K562 (cell line): ENCODE results near the gene CSTPP1. TPM values are rescaled to one million over a fixed set of nuclear protein-coding genes. Genes with fewer than 3 reads are reported as not detected.

Experiments
- ATAC-seq: fragments of 200-7000 bp; cut with Tn5 transposase; 3 replicates; pipeline ENCODE4 v1.9.1; 2020; ENCODE audit warnings: moderate library complexity
- BruUV-seq: library from RNA; stranded (reverse); fragments of 400-500 nt; replicated peaks from 2 replicates; lab custom pipeline; 2021; lab: Mats Ljungman, UMichigan
- CTCF ChIA-PET: fragments of 300-600 bp; formaldehyde crosslinking; extraction: SDS; loops from one replicate; lab custom pipeline; 2021; ENCODE audit warnings: low intra/inter-chr PET ratio; lab: Yijun Ruan, JAX
- POLR2A ChIA-PET: fragments of 300-600, 350-650 bp; sonication (Branson Sonifier 250); formaldehyde crosslinking; extraction: SDS; loops from one replicate; lab custom pipeline; 2021; ENCODE audit warnings: antibody characterized with exemption, inconsistent platforms; lab: Yijun Ruan, JAX
- DNase-seq, 4 experiments: peaks; one replicate each; pipeline versions ENCODE4 v3.0.0 to v3.0.0-alpha.2; 2011 to 2018; ENCODE audit warnings: low spot score in 3 of 4, mixed read lengths in 3 of 4; ENCODE audit errors: extremely low read depth in 1 of 4
- FAIRE-seq: peaks from 2 replicates; lab custom pipeline; 2011; peaks lifted over from hg19 to GRCh38; lab: Jason Lieb, UNC
- H2AFZ ChIP-seq: 2 replicates; pipeline ENCODE4 v1.6.0; 2011; ENCODE audit warnings: low read depth, low read length, control low read depth, inconsistent platforms
- H3K27ac ChIP-seq: fragments of 200-600 bp; 3 replicates; pipeline ENCODE4 v1.8.0; 2011; ENCODE audit warnings: low read depth, mild to moderate bottlenecking, control low read depth, inconsistent platforms, low read length, moderate library complexity, mixed read lengths; ENCODE audit errors: extremely low read depth
- H3K27me3 ChIP-seq, 2 experiments: fragments of 300-600 bp in 1 of 2; 2 replicates in 1 of 2; 3 replicates in 1 of 2; pipeline versions ENCODE4 v1.6.0 to v1.8.0; 2011; ENCODE audit warnings: inconsistent platforms in 2 of 2, low read length in 2 of 2, mild to moderate bottlenecking in 1 of 2, mixed read lengths in 1 of 2, moderate library complexity in 1 of 2; ENCODE audit not compliant: control insufficient read depth in 2 of 2, insufficient read depth in 2 of 2
- H3K36me3 ChIP-seq: fragments of 300-600 bp; 3 replicates; pipeline ENCODE4 v1.8.0; 2011; ENCODE audit warnings: mild to moderate bottlenecking, low read length, inconsistent platforms; ENCODE audit not compliant: control insufficient read depth, insufficient read depth
- H3K4me1 ChIP-seq, 2 experiments: fragments of 200-600 bp in 1 of 2; replicated peaks in 1 of 2; 2 replicates in 1 of 2; 3 replicates in 1 of 2; pipeline versions ENCODE4 v1.5.1 to v1.8.0; 2011; ENCODE audit warnings: inconsistent platforms in 2 of 2, low read length in 2 of 2, mild to moderate bottlenecking in 1 of 2, mixed read lengths in 1 of 2, moderate library complexity in 1 of 2; ENCODE audit not compliant: control insufficient read depth in 2 of 2, insufficient read depth in 2 of 2
- H3K4me2 ChIP-seq: 2 replicates; pipeline ENCODE4 v1.6.1; 2011; ENCODE audit warnings: low read length, control low read depth, inconsistent platforms, mixed read lengths; ENCODE audit not compliant: insufficient read depth
- H3K4me3 ChIP-seq: fragments of 200-600 bp; sonication (generic), shearing (Covaris generic); 2 replicates; pipeline ENCODE4 v1.5.1; 2016; ENCODE audit warnings: control low read depth, inconsistent platforms
- H3K79me2 ChIP-seq: fragments of 200-600 bp; 3 replicates; pipeline ENCODE4 v1.8.0; 2011; ENCODE audit warnings: low read length, inconsistent platforms; ENCODE audit not compliant: control insufficient read depth, insufficient read depth
- H3K9ac ChIP-seq, 2 experiments: 2 replicates each; pipeline versions ENCODE4 v1.6.0 to v1.6.1; 2011; ENCODE audit warnings: low read depth in 2 of 2, low read length in 2 of 2, control low read depth in 1 of 2, inconsistent platforms in 1 of 2, mild to moderate bottlenecking in 1 of 2, mixed read lengths in 1 of 2; ENCODE audit not compliant: insufficient read depth in 1 of 2
- H3K9me1 ChIP-seq: one replicate; pipeline ENCODE4 v1.6.0; 2011; ENCODE audit warnings: inconsistent platforms, mild to moderate bottlenecking, low read length, moderate library complexity; ENCODE audit not compliant: control insufficient read depth, insufficient read depth
- H3K9me3 ChIP-seq: replicated peaks from 2 replicates; pipeline ENCODE4 v1.5.1; 2011; ENCODE audit warnings: low read depth, low read length, inconsistent platforms; ENCODE audit not compliant: control insufficient read depth, insufficient read depth
- H4K20me1 ChIP-seq: replicated peaks from 2 replicates; pipeline ENCODE4 v1.6.1; 2011; ENCODE audit warnings: low read length, inconsistent platforms, mixed read lengths; ENCODE audit not compliant: control insufficient read depth, insufficient read depth
- FOXJ3 ChIP-seq: sonication (generic); formaldehyde crosslinking; IDR thresholded peaks from 2 replicates; pipeline ENCODE4 v1.4.0; 2020; ENCODE audit warnings: mild to moderate bottlenecking, missing genetic modification reagents
- HCFC1 ChIP-seq: IDR thresholded peaks from 2 replicates; pipeline ENCODE4 v1.6.1; 2012; ENCODE audit warnings: low read depth, low read length, improper control_type of control experiment
- HEY1 ChIP-seq: fragments of 250-450 bp; sonication (Bioruptor Pico); IDR thresholded peaks from 2 replicates; pipeline ENCODE4 v1.5.0; 2020; ENCODE audit warnings: mild to moderate bottlenecking, moderate library complexity, borderline replicate concordance
- HNRNPL ChIP-seq: fragments of 200-400 bp; formaldehyde crosslinking; IDR thresholded peaks from 2 replicates; pipeline ENCODE4 v1.6.1; 2017; ENCODE audit warnings: low read depth, mild to moderate bottlenecking, low read length
- NRF1 ChIP-seq, 2 experiments: fragments of 450-650 bp; IDR thresholded peaks in 1 of 2; conservative IDR thresholded peaks in 1 of 2; 2 replicates each; pipeline ENCODE4 v1.6.1; 2014; ENCODE audit warnings: mild to moderate bottlenecking in 2 of 2
- PTTG1 ChIP-seq: fragments of 450-650 bp; IDR thresholded peaks from 2 replicates; pipeline ENCODE4 v1.6.1; 2016; ENCODE audit warnings: low read depth, mild to moderate bottlenecking, missing genetic modification characterization, missing compliant biosample characterization
- RBM14 ChIP-seq: fragments of 200-400 bp; formaldehyde crosslinking; IDR thresholded peaks from 2 replicates; pipeline ENCODE4 v1.6.1; 2018; ENCODE audit warnings: low read depth, mild to moderate bottlenecking, low read length, moderate library complexity, borderline replicate concordance; ENCODE audit not compliant: insufficient read depth
- ZNF644 ChIP-seq: fragments of 200-800 bp; sonication (Bioruptor generic); IDR thresholded peaks from 2 replicates; pipeline ENCODE4 v1.6.1; 2016; ENCODE audit warnings: low read depth, missing genetic modification characterization, missing compliant biosample characterization
- WGBS: fragments of 100-300 bp; shearing (Covaris generic); methylation state at CpG from one replicate; pipeline ENCODE4 v1.1.6; 2016; ENCODE audit warnings: low coverage, mixed read lengths; ENCODE audit not compliant: insufficient coverage; ENCODE audit errors: missing lambda C conversion rate; 5-methylcytosine and 5-hydroxymethylcytosine counted together
- in situ Hi-C: fragments of 300-500 bp; cut with MboI; formaldehyde crosslinking; loops from 4 replicates; pipeline ENCODE4 v1.15.0; 2018; ENCODE audit warnings: inconsistent platforms, mixed read lengths
- intact Hi-C: fragments of 100-400 bp; cut with micrococcal nuclease; formaldehyde crosslinking; loops from 2 replicates; pipeline ENCODE4 v1.14.2; 2022
- polyA plus RNA-seq, 8 experiments: library from polyadenylated mRNA; depleted of rRNA in 4 of 8; stranded (reverse) in 5 of 8; unstranded in 3 of 8; fragments of >200 nt; fragmentation: Nextera tagmentation in 2 of 8; fragmentation: Illumina TruSeq in 1 of 8; extraction: Ambion mirVana in 2 of 8; extraction: Trizol in 1 of 8; gene quantifications; 2 replicates each; pipeline versions ENCODE4 v1.2.1 to v1.2.3, GENCODE V29; 2011 to 2014; ENCODE audit warnings: inconsistent platforms in 1 of 8, missing spikeins in 1 of 8
- total RNA-seq, 7 experiments: library from RNA; depleted of rRNA in 6 of 7; stranded (reverse); fragments of >200 nt in 6 of 7; fragmentation: Illumina TruSeq in 2 of 7; extraction: Trizol in 2 of 7; gene quantifications; 2 replicates each; pipeline versions ENCODE4 v1.2.1 to v1.2.3, GENCODE V29; 2011 to 2021; ENCODE audit warnings: low replicate concordance in 1 of 7
- TF ChIP-seq, protein P1 (sequence below), 2 experiments: IDR thresholded peaks; 2 replicates each; pipeline ENCODE4 v1.6.1; 2012; ENCODE audit warnings: improper control_type of control experiment in 2 of 2, low read depth in 2 of 2, low read length in 2 of 2, borderline replicate concordance in 1 of 2
- TF ChIP-seq, protein P2 (sequence below): sonication (generic); formaldehyde crosslinking; IDR thresholded peaks from 2 replicates; pipeline ENCODE4 v1.8.0; 2022; ENCODE audit warnings: missing genetic modification reagents, mild to moderate bottlenecking, moderate library complexity, borderline replicate concordance

The CSTPP1 gene
- total and polyA plus RNA-seq, 9 of the 15 experiments (the other 6 are each of a cell fraction or from before 2014, with no cell fraction given): 6.5 to 17.8 (median 9.2) TPM

DNA sequence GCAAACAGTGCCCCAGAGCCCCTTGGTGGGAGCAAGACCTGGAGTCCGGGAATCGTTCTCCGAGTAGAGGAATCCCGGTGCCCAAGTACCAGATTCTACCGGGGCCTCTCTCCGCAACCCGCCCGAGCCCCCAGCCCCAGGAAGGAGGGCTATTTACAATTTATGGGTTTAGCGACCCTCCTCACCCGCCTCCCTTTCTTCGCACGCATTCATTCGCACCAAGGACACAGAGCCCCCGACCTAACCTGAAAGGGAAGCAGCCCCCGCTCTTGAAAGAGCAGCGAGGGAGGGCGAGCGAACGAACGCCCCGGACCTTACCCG, 18.8 kb upstream of the CSTPP1 start:
- H2AFZ ChIP-seq: 0 out of 2 replicates have a peak overlapping the region, but pooled peaks have one; percentile 41
- intact Hi-C loops: no loop called here
- H3K9me3 ChIP-seq: no peaks in the 10 kb centered on the region
- ATAC-seq (no peak), FAIRE-seq (no peak), DNase-seq (no peak)
- H3K79me2 ChIP-seq: no peaks in the 10 kb centered on the region
- no peaks in the 10 kb centered on the region for H3K36me3 ChIP-seq
- POLR2A ChIA-PET: interaction anchor here (0.7 kb wide), 1 partner anchor 237 kb away, joined by 3 read pairs; no protein-coding TSS in a partner anchor
- in situ Hi-C loops: no loop called here
- CTCF ChIA-PET: interaction anchor here (0.6 kb wide), 1 partner anchor 28 kb away, joined by 3 read pairs; no protein-coding TSS in a partner anchor
- H3K4me3 ChIP-seq: peak overlapping the region; percentile 34; the same call in 1 of the 2 replicates
- no TSS peak for BruUV-seq
- H3K27ac ChIP-seq: no peak overlapping the region
- H3K27me3 ChIP-seq: peaks cover 39 to 50% of the 10 kb centered on the region in 2 experiments
- H3K9ac ChIP-seq: no peak overlapping the region; a peak in 1 of 4 replicates
- 19% methylated on average over 11 of the region's 22 CpGs for WGBS
- no peaks in the 10 kb centered on the region for H4K20me1 ChIP-seq
- no peaks in the 10 kb centered on the region for H3K9me1 ChIP-seq
- H3K4me2 ChIP-seq: no peak overlapping the region
- H3K4me1 ChIP-seq: peaks cover 0 to 18% of the 10 kb centered on the region in 2 experiments; a peak in 3 of 5 replicates
- TF ChIP-seq FOXJ3 (CRISPR knock-in tag): no peak

DNA sequence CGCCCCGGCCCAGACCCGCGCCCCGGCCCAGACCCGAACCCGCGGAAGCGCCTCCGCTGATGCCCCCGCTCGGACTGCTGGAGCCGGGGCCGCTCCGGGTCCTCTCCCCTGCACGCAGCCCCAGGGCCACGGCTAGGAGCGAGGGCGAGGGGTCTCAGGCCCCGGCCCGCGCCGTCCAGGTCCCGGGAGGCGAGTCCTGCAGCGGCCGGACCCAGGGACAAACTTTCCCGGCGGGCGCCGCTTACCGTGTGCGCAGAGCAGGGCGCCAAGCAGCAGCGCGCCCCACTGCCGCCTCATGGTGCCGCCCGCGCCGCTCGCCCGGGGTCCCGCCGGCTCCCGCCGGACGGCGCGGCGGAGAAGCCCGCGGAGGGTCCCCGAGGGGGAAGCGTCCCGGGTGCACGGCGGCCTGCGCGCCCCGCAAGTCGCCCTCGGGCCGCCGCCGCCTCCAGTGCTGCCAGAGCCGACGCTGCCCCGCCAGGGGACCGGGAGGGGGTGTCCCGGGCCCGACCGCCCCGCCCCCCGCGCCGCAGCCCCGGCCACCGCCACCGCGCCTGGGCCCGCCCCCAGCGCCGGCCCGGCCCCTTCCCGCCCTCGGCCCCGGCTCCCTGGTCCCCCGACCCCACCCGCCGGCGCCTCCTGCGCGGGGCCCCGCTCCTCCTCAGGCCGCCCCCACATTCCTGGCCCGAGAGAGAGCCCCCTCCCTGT, 18.3 kb upstream of the CSTPP1 start, which contains the start of gene LRP4:
Gene LRP4 (minus strand): TSS at position 468 of the 705 bp plus-strand sequence. CDS start 171 bp downstream, at position 297.
- Histone ChIP-seq H2AFZ (peak within 1 kb of the TSS; percentile 46; the same call in 1 of the 2 replicates), H3K9me1 (no peaks in the 10 kb centered on the region), H3K4me2 (peak within 1 kb of the TSS; percentile 14; the same call in 1 of the 2 replicates), H3K9me3 (no peaks in the 10 kb centered on the region), H3K9ac (peak within 1 kb of the TSS in 1 of 2 experiments; percentile 77; a peak in 2 of 4 replicates), H3K36me3 (no peaks in the 10 kb centered on the region), H3K27ac (no peak within 1 kb of the TSS), H3K27me3 (peaks cover 34 to 45% of the 10 kb centered on the region in 2 experiments), H3K4me3 (peak within 1 kb of the TSS; percentile 34), H3K79me2 (no peaks in the 10 kb centered on the region), H4K20me1 (no peaks in the 10 kb centered on the region), H3K4me1 (peaks cover 0 to 18% of the 10 kb centered on the region in 2 experiments; a peak in 3 of 5 replicates)
- FAIRE-seq: no peak
- in situ Hi-C loops (no loop called here), intact Hi-C loops (no loop called here)
- ATAC-seq: peak; percentile 55
- peak in 3 of 4 experiments; percentile 72 to 93 (median 92) for DNase-seq
- POLR2A ChIA-PET: no interaction called here
- CTCF ChIA-PET: interaction anchor here (0.6 kb wide), 1 partner anchor 29 kb away, joined by 3 read pairs; no protein-coding TSS in a partner anchor
- WGBS: under 1% methylated on average over 31 of the region's 97 CpGs
- no TSS peak for BruUV-seq
- TF ChIP-seq ZNF644 (tag) (no peak), HCFC1 (no peak), NRF1 (conservative IDR thresholded peaks at IDR 0.05 in 1 of 2, IDR thresholded peaks at IDR 0.05 in 1 of 2) (peak in 1 of 2 experiments; percentile 24; a peak in 2 of 4 replicates), PTTG1 (tag) (no peak), HNRNPL (no peak), HEY1 (no peak), RBM14 (no peak)
- TF ChIP-seq, protein P1, sequence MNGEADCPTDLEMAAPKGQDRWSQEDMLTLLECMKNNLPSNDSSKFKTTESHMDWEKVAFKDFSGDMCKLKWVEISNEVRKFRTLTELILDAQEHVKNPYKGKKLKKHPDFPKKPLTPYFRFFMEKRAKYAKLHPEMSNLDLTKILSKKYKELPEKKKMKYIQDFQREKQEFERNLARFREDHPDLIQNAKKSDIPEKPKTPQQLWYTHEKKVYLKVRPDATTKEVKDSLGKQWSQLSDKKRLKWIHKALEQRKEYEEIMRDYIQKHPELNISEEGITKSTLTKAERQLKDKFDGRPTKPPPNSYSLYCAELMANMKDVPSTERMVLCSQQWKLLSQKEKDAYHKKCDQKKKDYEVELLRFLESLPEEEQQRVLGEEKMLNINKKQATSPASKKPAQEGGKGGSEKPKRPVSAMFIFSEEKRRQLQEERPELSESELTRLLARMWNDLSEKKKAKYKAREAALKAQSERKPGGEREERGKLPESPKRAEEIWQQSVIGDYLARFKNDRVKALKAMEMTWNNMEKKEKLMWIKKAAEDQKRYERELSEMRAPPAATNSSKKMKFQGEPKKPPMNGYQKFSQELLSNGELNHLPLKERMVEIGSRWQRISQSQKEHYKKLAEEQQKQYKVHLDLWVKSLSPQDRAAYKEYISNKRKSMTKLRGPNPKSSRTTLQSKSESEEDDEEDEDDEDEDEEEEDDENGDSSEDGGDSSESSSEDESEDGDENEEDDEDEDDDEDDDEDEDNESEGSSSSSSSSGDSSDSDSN (IDR thresholded peaks at IDR 0.05; ENCODE audit: borderline replicate concordance in 1 of 2, low read depth in 2 of 2, low read length in 2 of 2): 0 out of 4 replicates have a peak, but pooled peaks of 1 of the 2 experiments have one; percentile 55
- TF ChIP-seq, protein P2, sequence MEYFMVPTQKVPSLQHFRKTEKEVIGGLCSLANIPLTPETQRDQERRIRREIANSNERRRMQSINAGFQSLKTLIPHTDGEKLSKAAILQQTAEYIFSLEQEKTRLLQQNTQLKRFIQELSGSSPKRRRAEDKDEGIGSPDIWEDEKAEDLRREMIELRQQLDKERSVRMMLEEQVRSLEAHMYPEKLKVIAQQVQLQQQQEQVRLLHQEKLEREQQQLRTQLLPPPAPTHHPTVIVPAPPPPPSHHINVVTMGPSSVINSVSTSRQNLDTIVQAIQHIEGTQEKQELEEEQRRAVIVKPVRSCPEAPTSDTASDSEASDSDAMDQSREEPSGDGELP (CRISPR knock-in tag): no peak
